ENCODE results near the gene RASAL2. TPM values are rescaled to one million over a fixed set of nuclear protein-coding genes. Genes with fewer than 3 reads are reported as not detected.

Gene RASAL2
- total and polyA plus RNA-seq, 2 of the 13 experiments (the other 11 are each of a cell fraction or from before 2014, with no cell fraction given), result 5.4 to 5.9 TPM

GRCh38 chr1:178120088-178120487 lies 26.2 kb downstream of the RASAL2 start:
- CTCF ChIA-PET (ENCODE audit: low intra/inter-chr PET ratio, low total read pairs), result no interaction called here
- Histone ChIP-seq H2AFZ (ENCODE audit: low read length) (no peak overlapping the region), H3K9me3 (ENCODE audit: low read length) (no peaks in the 10 kb centered on the region), H3K9ac (ENCODE audit: insufficient read depth, low read depth, low read length) (no peak overlapping the region), H3K4me3 (replicated peaks in 1 of 3; ENCODE audit: insufficient read depth in 1 of 3, low read depth in 2 of 3, low read length in 3 of 3) (no peak overlapping the region), H4K20me1 (ENCODE audit: insufficient read depth, low read length) (no peaks in the 10 kb centered on the region), H3K27ac (ENCODE audit: extremely low read length, insufficient read depth, low read length) (no peak overlapping the region), H3K4me1 (ENCODE audit: insufficient read depth, low read length) (peaks cover 9% of the 10 kb centered on the region; the same call in 1 of the 2 replicates), H3K27me3 (ENCODE audit: control insufficient read depth in 1 of 2, insufficient read depth in 2 of 2, low read length in 2 of 2) (no peaks in the 10 kb centered on the region), H3K4me2 (ENCODE audit: low read depth, low read length) (no peak overlapping the region), H3K36me3 (replicated peaks in 1 of 2; ENCODE audit: control insufficient read depth in 1 of 2, insufficient read depth in 2 of 2, low read length in 2 of 2) (no peaks in the 10 kb centered on the region), H3K79me2 (ENCODE audit: insufficient read depth, low read length) (no peaks in the 10 kb centered on the region)
- WGBS (ENCODE audit: low lambda C conversion rate), result 98% methylated on average over 4 of the region's 4 CpGs
- intact Hi-C loops (cut with micrococcal nuclease; ENCODE audit: unreplicated experiment) (no loop called here), in situ Hi-C loops (cut with HindIII; ENCODE audit: extremely low pct_ligation_motif_present, low pct_unique_long_range_greater_than_20kb) (no loop called here)
- FAIRE-seq (no peak), ATAC-seq (no peak), DNase-seq (ENCODE audit: low spot score) (no peak)
- POLR2A ChIA-PET, result no interaction called here
- no TSS peak for BruUV-seq (replicated peaks)
- TF ChIP-seq TEAD2 (CRISPR knock-in tag; IDR thresholded peaks at IDR 0.05) (no peak), ZNF367 (CRISPR knock-in tag; IDR thresholded peaks at IDR 0.05; ENCODE audit: borderline replicate concordance) (no peak), NAIF1 (CRISPR knock-in tag; IDR thresholded peaks at IDR 0.05; ENCODE audit: borderline replicate concordance) (no peak), ZNF280D (CRISPR knock-in tag; IDR thresholded peaks at IDR 0.05) (no peak), WIZ (CRISPR knock-in tag; IDR thresholded peaks at IDR 0.05) (no peak), MTERF4 (CRISPR knock-in tag; IDR thresholded peaks at IDR 0.05) (no peak), SSRP1 (CRISPR knock-in tag; IDR thresholded peaks at IDR 0.05) (no peak), ZBTB10 (CRISPR knock-in tag; IDR thresholded peaks at IDR 0.05; ENCODE audit: borderline replicate concordance) (no peak), NFIC (IDR thresholded peaks at IDR 0.05; ENCODE audit: low read length) (no peak), ZNF552 (CRISPR knock-in tag; IDR thresholded peaks at IDR 0.05; ENCODE audit: borderline replicate concordance) (no peak), ARNT2 (CRISPR knock-in tag; IDR thresholded peaks at IDR 0.05; ENCODE audit: low read depth) (no peak), RAD21 (CRISPR knock-in tag; IDR thresholded peaks at IDR 0.05) (no peak), BATF2 (CRISPR knock-in tag; IDR thresholded peaks at IDR 0.05) (no peak)

Data from HepG2 (cell line).